T-cell (primary cell): Measurements from ENCODE around the gene THRA. TPM values are rescaled to one million over a fixed set of nuclear protein-coding genes. Genes with fewer than 3 reads are reported as not detected.
A peak's percentile ranks its signal among the peaks of the same experiment; 100 is the strongest.

Experiments
- ATAC-seq, 4 experiments: fragments of 200-7000 bp in 3 of 4; fragments of 150-1000 bp in 1 of 4; cut with Tn5 transposase; replicated peaks in 1 of 4; 1 replicate in 3 of 4; 2 replicates in 1 of 4; pipeline ENCODE4 v1.10.0; 2021; ENCODE audit warnings: moderate library complexity in 3 of 4, mild to moderate bottlenecking in 2 of 4, moderate number of reproducible peaks in 1 of 4
- CTCF ChIA-PET, 2 donors: fragments of 300-600 bp; sonication (Branson Sonifier 250); formaldehyde crosslinking; loops; one replicate each; lab custom pipeline; 2022; ENCODE audit warnings: antibody characterized with exemption in 2 of 2; lab: Charles Lee
- POLR2A ChIA-PET, 2 donors: fragments of 300-600 bp; sonication (Branson Sonifier 250); formaldehyde crosslinking; loops; one replicate each; lab custom pipeline; 2022; ENCODE audit warnings: antibody characterized with exemption in 2 of 2; lab: Charles Lee
- DNase-seq, 35 experiments: peaks; one replicate each; pipeline versions ENCODE4 v3.0.0 to v3.0.0-alpha.2; 2013 to 2023
- H3K27ac ChIP-seq: one replicate; pipeline ENCODE4 v1.5.1; 2013; ENCODE audit warnings: low read length
- H3K27me3 ChIP-seq, 2 experiments: replicated peaks in 1 of 2; 1 replicate in 1 of 2; 2 replicates in 1 of 2; pipeline versions ENCODE4 v1.6.1 to v1.7.0; 2013; ENCODE audit warnings: low read length in 1 of 2, mixed read lengths in 1 of 2; ENCODE audit not compliant: control insufficient read depth in 2 of 2, insufficient read depth in 2 of 2; ENCODE audit errors: extremely low read depth in 1 of 2
- H3K36me3 ChIP-seq, 2 donors: 1 replicate in 1 of 2; 2 replicates in 1 of 2; pipeline versions ENCODE4 v1.6.1 to v1.7.0; 2013; ENCODE audit warnings: low read length in 1 of 2; ENCODE audit not compliant: control insufficient read depth in 2 of 2, insufficient read depth in 1 of 2; ENCODE audit errors: extremely low read depth in 1 of 2
- H3K4me1 ChIP-seq, 2 experiments: 1 replicate in 1 of 2; 2 replicates in 1 of 2; pipeline versions ENCODE4 v1.6.1 to v1.7.0; 2013; ENCODE audit warnings: low read length in 2 of 2, mixed read lengths in 1 of 2; ENCODE audit not compliant: insufficient read depth in 2 of 2, control insufficient read depth in 1 of 2; ENCODE audit errors: extremely low read depth in 1 of 2
- H3K4me3 ChIP-seq, 2 donors: 1 replicate in 1 of 2; 2 replicates in 1 of 2; pipeline versions ENCODE4 v1.5.1 to v1.7.0; 2013; ENCODE audit warnings: mild to moderate bottlenecking in 2 of 2, low read length in 1 of 2, moderate library complexity in 1 of 2; ENCODE audit not compliant: control insufficient read depth in 1 of 2; ENCODE audit errors: extremely low read depth in 1 of 2
- H3K9me3 ChIP-seq: 2 replicates; pipeline ENCODE4 v1.7.0; 2013
- H3K27ac Mint-ChIP-seq, 2 donors: one replicate each; pipeline ENCODE4 v1.8.0; 2020 to 2021; ENCODE audit warnings: mild to moderate bottlenecking in 2 of 2, mixed read lengths in 2 of 2
- H3K27me3 Mint-ChIP-seq, 2 donors: one replicate each; pipeline ENCODE4 v1.8.0; 2021 to 2022; ENCODE audit warnings: mixed read lengths in 2 of 2
- H3K36me3 Mint-ChIP-seq: one replicate; pipeline ENCODE4 v1.8.0; 2021; ENCODE audit warnings: mixed read lengths
- H3K4me1 Mint-ChIP-seq, 3 donors: one replicate each; pipeline ENCODE4 v1.8.0; 2020 to 2022; ENCODE audit warnings: mixed read lengths in 3 of 3, mild to moderate bottlenecking in 1 of 3
- H3K4me3 Mint-ChIP-seq, 3 donors: one replicate each; pipeline ENCODE4 v1.8.0; 2020 to 2022; ENCODE audit warnings: mild to moderate bottlenecking in 3 of 3, mixed read lengths in 3 of 3, moderate library complexity in 3 of 3
- H3K9me3 Mint-ChIP-seq, 3 donors: one replicate each; pipeline ENCODE4 v1.8.0; 2020 to 2022; ENCODE audit warnings: mixed read lengths in 3 of 3
- WGBS: methylation state at CpG from one replicate; pipeline ENCODE4 v1.1.5; 2013; ENCODE audit warnings: missing lambda C conversion rate; ENCODE audit not compliant: insufficient coverage; 5-methylcytosine and 5-hydroxymethylcytosine counted together
- total RNA-seq, 35 experiments: library from RNA in 6 of 35; stranded (reverse) in 6 of 35; fragments of 120-200 nt in 1 of 35; gene quantifications; one replicate each; pipeline versions ENCODE4 v1.2.1 to v1.2.4 and lab custom pipeline; 2013 to 2026

THRA gene
- total RNA-seq, 5 donors from 2014 or later (not counting 1 experiment from before 2014, with no cell fraction given) = 30.4 to 54.0 (median 48.9) TPM

DNA sequence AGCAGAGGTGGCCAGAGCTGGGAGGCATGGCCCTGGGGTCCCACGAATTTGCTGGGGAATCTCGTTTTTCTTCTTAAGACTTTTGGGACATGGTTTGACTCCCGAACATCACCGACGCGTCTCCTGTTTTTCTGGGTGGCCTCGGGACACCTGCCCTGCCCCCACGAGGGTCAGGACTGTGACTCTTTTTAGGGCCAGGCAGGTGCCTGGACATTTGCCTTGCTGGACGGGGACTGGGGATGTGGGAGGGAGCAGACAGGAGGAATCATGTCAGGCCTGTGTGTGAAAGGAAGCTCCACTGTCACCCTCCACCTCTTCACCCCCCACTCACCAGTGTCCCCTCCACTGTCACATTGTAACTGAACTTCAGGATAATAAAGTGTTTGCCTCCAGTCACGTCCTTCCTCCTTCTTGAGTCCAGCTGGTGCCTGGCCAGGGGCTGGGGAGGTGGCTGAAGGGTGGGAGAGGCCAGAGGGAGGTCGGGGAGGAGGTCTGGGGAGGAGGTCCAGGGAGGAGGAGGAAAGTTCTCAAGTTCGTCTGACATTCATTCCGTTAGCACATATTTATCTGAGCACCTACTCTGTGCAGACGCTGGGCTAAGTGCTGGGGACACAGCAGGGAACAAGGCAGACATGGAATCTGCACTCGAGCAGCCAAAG lies 45.2 kb upstream of the THRA start:
- Histone ChIP-seq H3K4me1 (peaks cover 0 to 6% of the 10 kb centered on the region in 2 experiments), H3K27ac (no peak overlapping the region), H3K4me3 (no peak overlapping the region), H3K36me3 (peaks cover 0 to 27% of the 10 kb centered on the region in 2 donors), H3K9me3 (no peaks in the 10 kb centered on the region), H3K27me3 (peaks cover 0 to 4% of the 10 kb centered on the region in 2 experiments)
- ChIA-PET POLR2A (no interaction called here), CTCF (interaction anchor here in 1 of 2 donors (0.6 kb wide), 1 partner anchor 12 kb away, joined by 3 read pairs; no protein-coding TSS in a partner anchor)
- Mint-ChIP-seq H3K36me3 (peaks cover 17% of the 10 kb centered on the region), H3K4me3 (no peak overlapping the region), H3K27ac (no peak overlapping the region), H3K27me3 (no peaks in the 10 kb centered on the region), H3K9me3 (no peaks in the 10 kb centered on the region), H3K4me1 (peaks cover 4 to 8% (median 4%) of the 10 kb centered on the region in 3 donors)
- no peak for ATAC-seq
- WGBS = 79% methylated on average over 6 of the region's 15 CpGs
- no peak for DNase-seq

DNA sequence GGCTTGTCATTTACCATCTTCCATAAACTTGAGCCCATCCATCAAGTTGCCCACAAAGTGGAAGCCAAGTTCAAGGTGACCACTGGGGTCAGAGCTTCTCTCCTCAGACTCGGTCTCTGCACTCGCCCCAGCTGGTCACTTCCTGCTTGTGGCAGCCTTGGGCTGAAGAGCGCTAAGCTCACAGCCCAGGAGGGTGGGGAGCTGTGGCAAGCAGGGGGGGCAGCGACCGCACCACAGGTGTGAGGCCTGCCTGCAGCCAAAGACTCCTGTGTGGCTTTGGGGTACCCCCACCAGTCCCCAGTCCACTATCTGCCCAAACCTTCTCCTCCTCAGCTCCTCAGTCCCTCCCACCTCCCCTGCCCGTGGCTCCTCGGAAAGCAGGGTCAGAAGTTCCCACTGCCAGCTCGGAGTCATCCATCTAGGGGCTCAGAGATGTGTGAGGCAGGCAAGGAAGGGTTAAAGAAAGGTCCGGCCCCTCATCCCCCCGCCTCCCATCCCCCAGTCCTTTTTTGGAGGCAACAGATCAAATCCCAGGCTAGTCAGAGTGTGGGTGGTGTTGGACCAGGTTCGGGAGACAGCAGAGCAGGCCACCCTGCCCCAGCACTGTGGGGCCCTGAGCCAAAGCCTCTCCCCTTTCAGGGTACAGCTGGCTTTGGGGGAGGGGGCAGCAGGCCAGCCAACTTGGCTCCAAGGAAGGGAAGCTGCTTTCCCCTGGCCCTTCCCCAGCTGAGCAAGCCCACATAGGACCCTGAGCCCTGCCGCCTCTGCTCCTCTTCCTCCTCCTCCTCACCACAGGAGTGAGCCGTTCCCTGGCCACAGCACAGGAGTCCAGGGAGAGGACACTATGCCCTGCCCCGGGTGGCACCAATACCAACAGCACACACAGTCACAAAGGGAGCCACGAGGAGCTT lies 44.3 kb upstream of the THRA start:
- Mint-ChIP-seq H3K4me3 (no peak overlapping the region), H3K4me1 (peaks cover 4 to 6% (median 4%) of the 10 kb centered on the region in 3 donors), H3K27ac (peak overlapping the region in 1 of 2 donors; percentile 12), H3K27me3 (no peaks in the 10 kb centered on the region), H3K36me3 (peaks cover 17% of the 10 kb centered on the region), H3K9me3 (no peaks in the 10 kb centered on the region)
- ATAC-seq (no peak), DNase-seq (no peak)
- no peak overlapping the region for H3K4me3 ChIP-seq
- H3K36me3 ChIP-seq = peaks cover 0 to 36% of the 10 kb centered on the region in 2 donors
- CTCF ChIA-PET = interaction anchor here (0.6 kb wide), 2 partner anchors 13 to 16 kb away, joined by 3 to 4 read pairs; no protein-coding TSS in a partner anchor
- H3K4me1 ChIP-seq = peaks cover 0 to 4% of the 10 kb centered on the region in 2 experiments
- 61% methylated on average over 5 of the region's 15 CpGs for whole genome bisulfite sequencing
- H3K9me3 ChIP-seq = no peaks in the 10 kb centered on the region
- H3K27ac ChIP-seq = no peak overlapping the region
- POLR2A ChIA-PET = interaction anchor here in 1 of 2 donors (0.7 kb wide), 1 partner anchor 11 kb away, joined by 5 read pairs; no protein-coding TSS in a partner anchor
- no peaks in the 10 kb centered on the region for H3K27me3 ChIP-seq

DNA sequence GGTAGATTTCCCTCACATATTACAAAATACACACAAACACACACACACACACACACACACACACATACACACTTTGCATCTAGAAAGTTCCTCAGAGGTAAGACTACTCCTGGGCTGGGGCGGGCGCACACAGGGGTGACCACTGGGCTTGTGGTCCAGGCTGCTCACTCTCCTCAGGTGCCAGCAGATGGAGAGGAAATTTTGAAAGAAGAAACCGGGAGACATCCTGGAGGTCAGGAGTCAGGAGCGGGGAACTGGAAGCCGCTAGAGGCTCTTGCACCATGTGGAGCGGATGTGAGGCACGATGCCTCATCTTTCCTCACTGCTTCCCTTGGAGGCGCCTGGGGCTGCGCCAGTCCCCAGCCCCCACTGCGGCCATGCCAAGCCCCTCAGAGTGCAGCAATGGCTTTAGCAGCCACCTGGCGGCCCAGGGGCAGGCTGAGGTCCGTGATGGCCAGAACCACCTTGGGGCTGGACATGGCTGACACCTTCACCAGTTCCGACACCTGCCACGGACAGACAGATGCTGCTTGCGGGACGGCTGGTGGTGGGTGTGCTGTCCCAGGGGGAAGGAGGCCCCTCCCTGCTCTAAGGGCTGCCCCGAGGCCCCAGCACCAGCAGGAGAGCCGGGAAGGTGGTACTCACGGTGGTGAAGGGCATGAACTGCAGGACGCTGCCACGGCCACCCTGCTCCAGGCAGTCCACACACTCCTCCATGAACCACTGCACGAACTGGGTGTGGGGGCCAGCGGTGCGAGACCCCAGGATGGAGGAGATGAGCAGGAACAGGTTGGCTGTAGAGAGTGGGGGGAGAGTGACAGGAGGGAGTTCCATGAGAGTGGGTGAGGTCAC lies 43.4 kb upstream of the THRA start:
- Mint-ChIP-seq H3K9me3 (no peaks in the 10 kb centered on the region), H3K27me3 (no peaks in the 10 kb centered on the region), H3K4me1 (no peaks in the 10 kb centered on the region), H3K36me3 (peaks cover 17% of the 10 kb centered on the region), H3K4me3 (no peak overlapping the region), H3K27ac (peak overlapping the region in 1 of 2 donors; percentile 12)
- no peak overlapping the region for H3K4me3 ChIP-seq
- DNase-seq (no peak), ATAC-seq (no peak)
- no peak overlapping the region for H3K27ac ChIP-seq
- WGBS = 96% methylated on average over 16 of the region's 24 CpGs
- H3K9me3 ChIP-seq = no peaks in the 10 kb centered on the region
- ChIA-PET POLR2A (interaction anchor here in 1 of 2 donors (0.7 kb wide), 1 partner anchor 10 kb away, joined by 5 read pairs; no protein-coding TSS in a partner anchor), CTCF (interaction anchor here in 1 of 2 donors (0.6 kb wide), 1 partner anchor 15 kb away, joined by 4 read pairs; no protein-coding TSS in a partner anchor)
- no peaks in the 10 kb centered on the region for H3K27me3 ChIP-seq
- no peaks in the 10 kb centered on the region for H3K4me1 ChIP-seq
- peaks cover 0 to 43% of the 10 kb centered on the region in 2 donors for H3K36me3 ChIP-seq

DNA sequence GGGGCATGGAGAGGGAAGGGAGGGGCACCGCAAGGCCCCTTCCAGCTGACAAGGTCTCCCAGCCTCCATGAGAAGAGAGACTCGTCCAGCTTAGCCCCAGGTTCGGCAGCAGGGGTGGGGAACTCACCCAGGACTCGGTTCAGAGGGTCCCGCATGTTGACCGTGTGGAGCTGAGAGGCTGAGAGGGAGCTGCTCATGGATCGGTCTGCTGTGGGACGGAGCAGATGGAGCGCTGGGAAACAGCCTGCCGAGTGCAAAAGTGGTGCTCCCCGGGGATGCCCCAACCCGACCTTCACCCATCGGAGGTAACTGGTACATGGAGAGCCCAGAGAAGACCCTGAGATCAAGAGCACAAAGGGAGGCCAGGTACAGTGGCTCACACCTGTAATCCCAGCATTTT lies 42.6 kb upstream of the THRA start:
- no peak overlapping the region for H3K27ac Mint-ChIP-seq
- ChIA-PET POLR2A (no interaction called here), CTCF (no interaction called here)
- peaks cover 0 to 3% of the 10 kb centered on the region in 2 experiments for H3K4me1 ChIP-seq
- no peaks in the 10 kb centered on the region for H3K9me3 Mint-ChIP-seq
- DNase-seq (no peak), ATAC-seq (no peak)
- 94% methylated on average over 12 of the region's 13 CpGs for WGBS
- H3K27me3 Mint-ChIP-seq = no peaks in the 10 kb centered on the region
- peaks cover under 1 to 2% (median under 1%) of the 10 kb centered on the region in 3 donors for H3K4me1 Mint-ChIP-seq
- no peak overlapping the region for H3K27ac ChIP-seq
- peaks cover 19% of the 10 kb centered on the region for H3K36me3 Mint-ChIP-seq
- no peaks in the 10 kb centered on the region for H3K9me3 ChIP-seq
- H3K4me3 ChIP-seq = no peak overlapping the region
- no peak overlapping the region for H3K4me3 Mint-ChIP-seq
- peaks cover 4 to 46% of the 10 kb centered on the region in 2 donors for H3K36me3 ChIP-seq
- no peaks in the 10 kb centered on the region for H3K27me3 ChIP-seq

DNA sequence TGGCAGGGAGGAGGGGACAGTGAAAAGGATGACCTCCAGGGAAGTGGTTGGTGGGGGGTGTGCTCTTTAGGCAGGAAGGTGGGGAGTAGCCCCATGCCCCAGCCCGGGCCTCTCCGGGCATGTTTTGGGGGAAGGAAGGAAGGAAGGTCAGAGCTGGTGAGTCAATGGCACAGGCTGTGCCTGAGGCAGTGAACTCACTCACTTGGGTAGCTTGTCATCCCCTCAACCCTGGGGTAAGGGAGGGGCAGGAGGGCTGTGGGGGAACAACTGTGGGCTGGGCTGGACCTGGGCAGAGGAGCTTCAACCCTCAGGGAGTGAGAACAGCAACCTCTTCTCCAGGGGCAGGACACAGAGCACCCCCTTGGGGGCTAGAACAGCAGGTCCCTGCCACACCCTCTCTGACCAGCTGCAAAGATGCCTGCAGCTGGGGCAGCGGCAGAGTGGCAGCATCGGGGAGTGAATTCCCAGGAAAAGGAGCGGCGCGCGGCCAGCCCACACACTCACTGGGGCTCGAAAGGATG lies 41.3 kb upstream of the THRA start:
- peaks cover 27% of the 10 kb centered on the region for H3K36me3 Mint-ChIP-seq
- POLR2A ChIA-PET = no interaction called here

More for the DNA sequence above, 41.3 kb upstream of the THRA start:
- DNase-seq (no peak), ATAC-seq (no peak)
- H3K27ac Mint-ChIP-seq = no peak overlapping the region
- peaks cover 8 to 60% of the 10 kb centered on the region in 2 donors for H3K36me3 ChIP-seq
- no peaks in the 10 kb centered on the region for H3K27me3 Mint-ChIP-seq
- peaks cover 0 to 16% of the 10 kb centered on the region in 2 experiments for H3K4me1 ChIP-seq
- no peak overlapping the region for H3K4me3 Mint-ChIP-seq
- no peaks in the 10 kb centered on the region for H3K9me3 Mint-ChIP-seq
- WGBS = 98% methylated on average over 9 of the region's 9 CpGs
- H3K4me3 ChIP-seq = no peak overlapping the region
- H3K27ac ChIP-seq = no peak overlapping the region
- H3K9me3 ChIP-seq = no peaks in the 10 kb centered on the region
- H3K27me3 ChIP-seq = no peaks in the 10 kb centered on the region
- H3K4me1 Mint-ChIP-seq = peaks cover 14 to 15% (median 14%) of the 10 kb centered on the region in 3 donors
- CTCF ChIA-PET = interaction anchor here (0.5 to 0.6 kb wide), 2 partner anchors 181 to 230 kb away, joined by 3 to 5 read pairs; no protein-coding TSS in a partner anchor
